H1 (cell line): ENCODE results near the gene CDK19. TPM values are rescaled to one million over a fixed set of nuclear protein-coding genes. Genes with fewer than 3 reads are reported as not detected.
A peak's percentile ranks its signal among the peaks of the same experiment; 100 is the strongest.

ENCODE experiments used
- CTCF ChIA-PET: fragments of 300-600 bp; sonication (Branson Sonifier 250); formaldehyde crosslinking; loops from one replicate; lab custom pipeline; 2021; ENCODE audit not compliant: partially characterized antibody; lab: Charles Lee
- POLR2A ChIA-PET: fragments of 300-600 bp; sonication (Branson Sonifier 250); formaldehyde crosslinking; loops from one replicate; lab custom pipeline; 2021; ENCODE audit warnings: inconsistent platforms; ENCODE audit not compliant: partially characterized antibody; lab: Charles Lee
- DNase-seq, 2 experiments: peaks; one replicate each; pipeline versions ENCODE4 v3.0.0 to v3.0.0-alpha.2; 2010 to 2022; ENCODE audit warnings: low spot score in 2 of 2, low read depth in 1 of 2, mixed read lengths in 1 of 2
- FAIRE-seq: peaks from 2 replicates; lab custom pipeline; 2011; peaks lifted over from hg19 to GRCh38; lab: Jason Lieb, UNC
- H2AFZ ChIP-seq: 2 replicates; pipeline ENCODE4 v1.8.1; 2012; ENCODE audit warnings: low read length, inconsistent platforms
- H2AK5ac ChIP-seq: 2 replicates; pipeline ENCODE4 v1.6.1; 2013; ENCODE audit warnings: low read depth, low read length
- H2BK120ac ChIP-seq: replicated peaks from 2 replicates; pipeline ENCODE3; 2013; ENCODE audit warnings: low read depth, low read length, inconsistent platforms
- H2BK12ac ChIP-seq: 2 replicates; pipeline ENCODE4 v1.6.1; 2013; ENCODE audit warnings: low read depth, low read length
- H2BK15ac ChIP-seq: 2 replicates; pipeline ENCODE4 v1.6.1; 2013; ENCODE audit warnings: low read length
- H2BK20ac ChIP-seq: 2 replicates; pipeline ENCODE4 v1.6.1; 2013; ENCODE audit warnings: low read length
- H2BK5ac ChIP-seq: 2 replicates; pipeline ENCODE4 v1.6.1; 2013; ENCODE audit warnings: low read depth, low read length
- H3K14ac ChIP-seq: 2 replicates; pipeline ENCODE4 v1.6.1; 2013; ENCODE audit warnings: inconsistent platforms; ENCODE audit not compliant: insufficient read length
- H3K18ac ChIP-seq: 2 replicates; pipeline ENCODE4 v1.6.1; 2013; ENCODE audit warnings: low read length; ENCODE audit errors: extremely low read depth
- H3K23ac ChIP-seq: 2 replicates; pipeline ENCODE4 v1.6.1; 2013; ENCODE audit warnings: inconsistent platforms; ENCODE audit not compliant: insufficient read length
- H3K23me2 ChIP-seq: 2 replicates; pipeline ENCODE4 v1.6.1; 2013; ENCODE audit warnings: low read depth, low read length
- H3K27ac ChIP-seq: 2 replicates; pipeline ENCODE4 v1.6.1; 2011; ENCODE audit warnings: low read depth, low read length, inconsistent platforms
- H3K27me3 ChIP-seq, 4 experiments: replicated peaks in 1 of 4; 1 replicate in 1 of 4; 2 replicates in 3 of 4; pipeline versions ENCODE4 v1.6.1 to v1.8.1; 2011 to 2013; ENCODE audit warnings: low read length in 3 of 4, mild to moderate bottlenecking in 3 of 4, inconsistent platforms in 2 of 4, mixed read lengths in 2 of 4, moderate library complexity in 1 of 4; ENCODE audit not compliant: control insufficient read depth in 3 of 4, insufficient read depth in 3 of 4; ENCODE audit errors: extremely low read depth in 1 of 4
- H3K36me3 ChIP-seq, 4 experiments: 2 replicates each; pipeline versions ENCODE4 v1.6.1 to v1.8.1; 2011 to 2013; ENCODE audit warnings: mild to moderate bottlenecking in 4 of 4, low read length in 3 of 4, moderate library complexity in 2 of 4, control low read depth in 1 of 4, inconsistent platforms in 1 of 4; ENCODE audit not compliant: insufficient read depth in 4 of 4, control insufficient read depth in 2 of 4
- H3K4ac ChIP-seq: replicated peaks from 2 replicates; pipeline ENCODE3; 2013; ENCODE audit warnings: low read length, low read depth, mixed read lengths, inconsistent platforms; ENCODE audit not compliant: insufficient read length
- H3K4me1 ChIP-seq, 4 experiments: replicated peaks in 1 of 4; 1 replicate in 1 of 4; 2 replicates in 3 of 4; pipeline versions ENCODE4 v1.6.1 to v1.8.1; 2011 to 2013; ENCODE audit warnings: low read length in 3 of 4, inconsistent platforms in 2 of 4, mixed read lengths in 1 of 4; ENCODE audit not compliant: insufficient read depth in 4 of 4, control insufficient read depth in 3 of 4
- H3K4me2 ChIP-seq, 2 experiments: 2 replicates each; pipeline versions ENCODE4 v1.6.1 to v1.8.1; 2011 to 2013; ENCODE audit warnings: low read depth in 2 of 2, low read length in 2 of 2, control low read depth in 1 of 2, inconsistent platforms in 1 of 2, mild to moderate bottlenecking in 1 of 2; ENCODE audit not compliant: insufficient read depth in 1 of 2
- H3K4me3 ChIP-seq, 4 experiments: fragments of 200-600, 300-600 bp in 1 of 4; sonication (generic), shearing (Covaris generic), sonication (Bioruptor Twin) in 1 of 4; 2 replicates each; pipeline versions ENCODE4 v1.5.1 to v1.8.1; 2011 to 2016; ENCODE audit warnings: low read length in 4 of 4, low read depth in 3 of 4, control low read depth in 2 of 4, inconsistent platforms in 2 of 4, mild to moderate bottlenecking in 2 of 4, mixed read lengths in 1 of 4, moderate library complexity in 1 of 4; ENCODE audit not compliant: insufficient read depth in 2 of 4; ENCODE audit errors: extremely low read depth in 1 of 4
- H3K56ac ChIP-seq: replicated peaks from 2 replicates; pipeline ENCODE3; 2013; ENCODE audit warnings: low read depth, mild to moderate bottlenecking, mixed read lengths, low read length, inconsistent platforms; ENCODE audit not compliant: insufficient read length
- H3K79me1 ChIP-seq: 2 replicates; pipeline ENCODE4 v1.6.1; 2013; ENCODE audit warnings: low read depth, low read length, control low read depth
- H3K79me2 ChIP-seq, 2 experiments: 2 replicates each; pipeline versions ENCODE4 v1.6.1 to v1.8.1; 2012 to 2013; ENCODE audit warnings: low read length in 2 of 2, mild to moderate bottlenecking in 2 of 2, inconsistent platforms in 1 of 2; ENCODE audit not compliant: insufficient read depth in 2 of 2, control insufficient read depth in 1 of 2
- H3K9ac ChIP-seq, 4 experiments: replicated peaks in 1 of 4; 1 replicate in 1 of 4; 2 replicates in 3 of 4; pipeline versions ENCODE4 v1.6.1 to v1.8.1; 2011 to 2013; ENCODE audit warnings: low read depth in 3 of 4, low read length in 3 of 4, control low read depth in 2 of 4, mild to moderate bottlenecking in 2 of 4, moderate library complexity in 2 of 4, inconsistent platforms in 1 of 4; ENCODE audit errors: extremely low read depth in 1 of 4
- H3K9me3 ChIP-seq, 2 experiments: 2 replicates each; pipeline versions ENCODE4 v1.6.1 to v1.8.1; 2012 to 2013; ENCODE audit warnings: mild to moderate bottlenecking in 2 of 2, moderate library complexity in 2 of 2, control low read depth in 1 of 2, inconsistent platforms in 1 of 2, low read depth in 1 of 2, low read length in 1 of 2, mixed read lengths in 1 of 2; ENCODE audit not compliant: insufficient read depth in 2 of 2
- H4K20me1 ChIP-seq, 2 experiments: replicated peaks in 1 of 2; 2 replicates each; pipeline versions ENCODE3 to v1.8.1; 2011 to 2013; ENCODE audit warnings: inconsistent platforms in 2 of 2, low read length in 2 of 2, mild to moderate bottlenecking in 1 of 2; ENCODE audit not compliant: insufficient read depth in 2 of 2, control insufficient read depth in 1 of 2
- H4K5ac ChIP-seq: 2 replicates; pipeline ENCODE4 v1.6.1; 2013; ENCODE audit warnings: low read length, low read depth, mixed read lengths, inconsistent platforms; ENCODE audit not compliant: insufficient read length
- H4K8ac ChIP-seq: 2 replicates; pipeline ENCODE4 v1.8.0; 2013; ENCODE audit warnings: mild to moderate bottlenecking, moderate library complexity, low read length, inconsistent platforms; ENCODE audit not compliant: insufficient read depth; ENCODE audit errors: extremely low read depth
- H4K91ac ChIP-seq: replicated peaks from 2 replicates; pipeline ENCODE3; 2013; ENCODE audit warnings: low read length, mixed read lengths, inconsistent platforms; ENCODE audit not compliant: insufficient read length
- CTCF ChIP-seq, 3 experiments: IDR thresholded peaks; 1 replicate in 2 of 3; 2 replicates in 1 of 3; pipeline versions ENCODE4 v1.5.1 to v1.6.1; 2011; ENCODE audit warnings: low read length in 3 of 3, mild to moderate bottlenecking in 3 of 3, inconsistent platforms in 2 of 3, low read depth in 1 of 3, moderate library complexity in 1 of 3; ENCODE audit not compliant: insufficient read depth in 1 of 3; ENCODE audit errors: control extremely low read depth in 1 of 3
- POLR2A ChIP-seq, 2 experiments: IDR thresholded peaks; 1 replicate in 1 of 2; 2 replicates in 1 of 2; pipeline ENCODE4 v1.6.1; 2011; ENCODE audit warnings: low read depth in 2 of 2, low read length in 2 of 2, mild to moderate bottlenecking in 2 of 2; ENCODE audit errors: control extremely low read depth in 1 of 2
- RAD21 ChIP-seq, 2 experiments: IDR thresholded peaks in 1 of 2; conservative IDR thresholded peaks in 1 of 2; 2 replicates each; pipeline ENCODE4 v1.6.1; 2011; ENCODE audit warnings: low read depth in 2 of 2, low read length in 2 of 2, improper control_type of control experiment in 1 of 2, inconsistent platforms in 1 of 2, mild to moderate bottlenecking in 1 of 2, moderate library complexity in 1 of 2
- WGBS, 2 experiments: shearing (Covaris generic) in 1 of 2; methylation state at CpG; one replicate each; pipeline versions ENCODE4 v1.1.6 to v1.1.7; 2013 to 2015; ENCODE audit warnings: low lambda C conversion rate in 2 of 2, mixed read lengths in 2 of 2, inconsistent platforms in 1 of 2, low coverage in 1 of 2, missing lambda C conversion rate in 1 of 2; ENCODE audit not compliant: insufficient replicate concordance in 2 of 2, insufficient coverage in 1 of 2, insufficient read length in 1 of 2; ENCODE audit errors: extremely low coverage in 1 of 2, missing lambda C conversion rate in 1 of 2; 5-methylcytosine and 5-hydroxymethylcytosine counted together
- polyA plus RNA-seq, 7 experiments: library from polyadenylated mRNA; depleted of rRNA in 3 of 7; stranded (reverse) in 5 of 7; unstranded in 2 of 7; fragments of >200 nt in 5 of 7; fragments of 200-250 nt in 2 of 7; gene quantifications; 1 replicate in 5 of 7; 2 replicates in 1 of 7; 4 replicates in 1 of 7; pipeline versions ENCODE4 v1.2.1 to v1.2.3, GENCODE V29; 2011 to 2013; ENCODE audit warnings: missing spikeins in 2 of 7, mixed read lengths in 2 of 7
- total RNA-seq: library from RNA; stranded (reverse); fragmentation: NEBNext Ultra II Directional; extraction: Animal tissue kit (Norgen Biotek cat#: 25700); gene quantifications from 2 replicates; pipeline ENCODE4 v1.2.1, GENCODE V29; 2021

CDK19 gene
- total and polyA plus RNA-seq, 2 of the 8 experiments (the other 6 are each of a cell fraction or from before 2014, with no cell fraction given) = 4.9 to 12.6 TPM

DNA sequence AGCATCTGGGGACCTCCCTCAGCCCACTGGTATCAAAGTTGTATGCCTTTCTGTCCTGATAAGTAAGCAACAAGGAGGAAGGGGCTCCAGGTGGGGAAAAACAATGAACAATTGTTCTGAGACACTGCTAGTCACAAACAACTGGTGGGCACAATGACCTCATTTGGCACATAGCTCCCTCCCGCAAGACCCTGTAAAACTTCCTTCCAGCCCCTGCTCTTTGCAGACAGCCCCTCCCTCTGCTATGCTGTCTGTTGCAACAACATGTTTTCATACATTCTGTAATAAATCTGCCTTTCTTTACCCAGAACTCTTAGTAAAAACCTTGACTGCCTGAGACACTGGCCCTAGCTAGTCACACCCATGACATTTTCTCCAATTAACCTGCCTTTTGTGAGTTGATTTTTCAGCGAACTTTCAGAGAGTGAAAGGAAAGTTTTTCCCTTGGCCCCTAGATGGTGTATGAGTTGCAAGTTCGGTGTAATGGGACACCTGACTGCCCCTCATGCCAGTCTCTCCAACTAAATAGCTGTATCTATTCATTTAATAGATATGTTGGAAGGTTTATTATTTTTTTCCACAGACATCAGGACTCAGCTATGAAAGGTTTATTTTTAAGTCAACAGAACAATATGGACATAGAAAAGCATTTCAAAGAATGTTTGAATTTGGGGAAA, 196.5 kb downstream of the CDK19 start:
- Histone ChIP-seq H2BK20ac (no peak overlapping the region), H3K27me3 (no peaks in the 10 kb centered on the region), H2BK120ac (no peak overlapping the region), H3K79me1 (no peaks in the 10 kb centered on the region), H4K5ac (no peak overlapping the region), H4K20me1 (no peaks in the 10 kb centered on the region), H3K4me2 (no peak overlapping the region), H3K18ac (no peak overlapping the region), H3K4me1 (peaks cover 0 to 4% (median 2%) of the 10 kb centered on the region in 4 experiments; a peak in 4 of 7 replicates), H3K23ac (no peak overlapping the region), H2AK5ac (no peak overlapping the region), H2BK12ac (0 out of 2 replicates have a peak overlapping the region, but pooled peaks have one; percentile 12), H3K79me2 (no peaks in the 10 kb centered on the region), H3K9ac (no peak overlapping the region), H3K56ac (no peak overlapping the region), H2BK5ac (no peak overlapping the region), H3K23me2 (no peaks in the 10 kb centered on the region), H4K8ac (no peak overlapping the region), H4K91ac (no peak overlapping the region), H2AFZ (no peak overlapping the region), H3K36me3 (peaks cover 4 to 13% (median 6%) of the 10 kb centered on the region in 4 experiments; a peak in 6 of 8 replicates), H3K4ac (no peak overlapping the region), H3K27ac (no peak overlapping the region), H3K9me3 (no peaks in the 10 kb centered on the region), H2BK15ac (no peak overlapping the region), H3K4me3 (no peak overlapping the region), H3K14ac (no peak overlapping the region)
- ChIA-PET CTCF (interaction anchor here (0.6 to 2.8 kb wide), 28 partner anchors 9 to 410 kb away, joined by 3 to 11 read pairs (median 4); no protein-coding TSS in a partner anchor), POLR2A (interaction anchor here (1.0 to 1.5 kb wide), 2 partner anchors 256 to 285 kb away, joined by 3 to 5 read pairs; partner anchors contain the start of gene AMD1)
- 62% methylated on average over 3 of the region's 3 CpGs; no CpG with 5 or more reads in 1 of the 2 experiments for WGBS, 2 experiments
- FAIRE-seq = peak; percentile 69
- TF ChIP-seq CTCF (IDR thresholded peaks at IDR 0.05; ENCODE audit: control extremely low read depth in 1 of 3, insufficient read depth in 1 of 3, low read depth in 1 of 3, low read length in 3 of 3) (peak in 2 of 3 experiments; percentile 44 to 45; a peak in 3 of 4 replicates), POLR2A (IDR thresholded peaks at IDR 0.05; ENCODE audit: control extremely low read depth in 1 of 2, low read depth in 2 of 2, low read length in 2 of 2) (no peak), RAD21 (IDR thresholded peaks at IDR 0.05 in 1 of 2, conservative IDR thresholded peaks at IDR 0.05 in 1 of 2; ENCODE audit: low read depth in 2 of 2, low read length in 2 of 2) (peak; percentile 68 to 70)
- DNase-seq = no peak
